Lung (tissue), 12 donors: ENCODE measurements around the gene RELN. TPM values are rescaled to one million over a fixed set of nuclear protein-coding genes. Genes with fewer than 3 reads are reported as not detected.
"Not testable (repeated sequence)": the region's sequence is repeated elsewhere in the genome, so short reads cannot be mapped to it uniquely, and the experiment has no call there.

Experiments
- ATAC-seq: fragments of 200-7000 bp; cut with Tn5 transposase; one replicate; pipeline ENCODE4 v1.9.1; 2020; ENCODE audit warnings: moderate number of reproducible peaks; ENCODE audit not compliant: insufficient read depth, low FRiP score
- DNase-seq, 3 donors: peaks; one replicate each; pipeline ENCODE4 v3.0.0-alpha.2; 2013 to 2017
- H3K27ac ChIP-seq, 2 donors: one replicate each; pipeline ENCODE4 v1.5.1; 2013; ENCODE audit warnings: mild to moderate bottlenecking in 2 of 2, moderate library complexity in 2 of 2, control low read depth in 1 of 2, inconsistent platforms in 1 of 2, low read depth in 1 of 2, low read length in 1 of 2
- H3K27me3 ChIP-seq, 3 donors: one replicate each; pipeline ENCODE4 v1.5.1; 2013; ENCODE audit warnings: low read length in 2 of 3; ENCODE audit not compliant: control insufficient read depth in 3 of 3, insufficient read depth in 3 of 3
- H3K36me3 ChIP-seq, 4 donors: one replicate each; pipeline ENCODE4 v1.5.1; 2013; ENCODE audit warnings: low read length in 4 of 4, mild to moderate bottlenecking in 1 of 4, moderate library complexity in 1 of 4; ENCODE audit not compliant: control insufficient read depth in 4 of 4, insufficient read depth in 4 of 4
- H3K4me1 ChIP-seq, 5 donors: one replicate each; pipeline ENCODE4 v1.5.1; 2013; ENCODE audit warnings: low read length in 5 of 5, mild to moderate bottlenecking in 2 of 5, moderate library complexity in 1 of 5; ENCODE audit not compliant: control insufficient read depth in 5 of 5, insufficient read depth in 5 of 5
- H3K4me3 ChIP-seq: one replicate; pipeline ENCODE4 v1.5.1; 2013; ENCODE audit warnings: mild to moderate bottlenecking, control low read depth, moderate library complexity
- H3K9ac ChIP-seq, 2 donors: one replicate each; pipeline ENCODE4 v1.5.1; 2013; ENCODE audit warnings: low read length in 2 of 2, control low read depth in 1 of 2; ENCODE audit not compliant: insufficient read depth in 1 of 2
- H3K9me3 ChIP-seq, 4 donors: one replicate each; pipeline ENCODE4 v1.5.1; 2013; ENCODE audit warnings: low read length in 3 of 4, mild to moderate bottlenecking in 1 of 4, moderate library complexity in 1 of 4; ENCODE audit not compliant: control insufficient read depth in 4 of 4, insufficient read depth in 3 of 4
- CTCF ChIP-seq: IDR thresholded peaks from 2 replicates; pipeline ENCODE4 v1.5.1; 2012; ENCODE audit warnings: mild to moderate bottlenecking; ENCODE audit errors: control extremely low read depth, extremely low read depth
- whole genome bisulfite sequencing, 2 donors: extraction: QIAGEN DNeasy Blood & Tissue Kit; methylation state at CpG; one replicate each; pipeline ENCODE4 v1.1.7; 2013; 5-methylcytosine and 5-hydroxymethylcytosine counted together
- polyA plus RNA-seq, 2 donors: library from polyadenylated mRNA; stranded (reverse); fragments of 200-250 nt; gene quantifications; one replicate each; pipeline ENCODE4 v1.2.1, GENCODE V29; 2013
- total RNA-seq, 2 donors: library from RNA; depleted of rRNA in 1 of 2; stranded (reverse); fragments of >200 nt in 1 of 2; gene quantifications; one replicate each; pipeline ENCODE4 v1.2.1, GENCODE V29; 2014 to 2021
- donor health status: control.
- donor health status: control.
- donor health status: Bipolar disorder and iron deficiency.
- donor health status: healthy.
- donor health status: DM: yes; HTN: yes; CAD: no.

The RELN gene
- total and polyA plus RNA-seq, 4 donors, result 0.24 to 7.7 (median 2.0) TPM

DNA sequence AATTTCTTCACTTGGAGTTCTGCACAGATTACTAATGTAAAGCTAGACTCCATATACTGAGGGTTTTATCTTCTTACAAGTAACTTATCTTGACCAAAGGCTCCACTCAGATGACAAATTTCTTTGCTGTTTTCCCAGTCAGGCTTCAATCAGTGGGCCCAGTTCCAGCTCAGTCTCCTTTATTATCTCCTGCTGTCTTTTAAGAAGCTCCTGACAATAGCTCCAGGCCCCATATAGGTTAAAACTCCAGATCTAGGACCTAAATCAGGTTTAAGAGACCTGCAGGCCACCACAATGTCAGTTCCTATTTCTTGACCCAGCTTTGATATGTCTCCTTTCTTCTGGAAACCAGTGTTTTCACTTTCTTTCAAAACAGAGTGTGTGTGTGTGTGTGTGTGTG lies 165.2 kb downstream of the RELN start:
- ATAC-seq (no peak), DNase-seq (no peak)
- H3K4me3 ChIP-seq, result no peak overlapping the region
- no peak overlapping the region for H3K9ac ChIP-seq
- no peaks in the 10 kb centered on the region for H3K4me1 ChIP-seq
- H3K27me3 ChIP-seq, result no peaks in the 10 kb centered on the region
- H3K27ac ChIP-seq, result no peak overlapping the region
- H3K36me3 ChIP-seq, result no peaks in the 10 kb centered on the region
- TF ChIP-seq CTCF, result no peak
- no peaks in the 10 kb centered on the region for H3K9me3 ChIP-seq

GRCh38 chr7:103823084-103823483 lies 166.4 kb downstream of the RELN start:
- no peak for TF ChIP-seq CTCF
- Histone ChIP-seq H3K36me3 (no peaks in the 10 kb centered on the region), H3K9ac (no peak overlapping the region), H3K4me1 (no peaks in the 10 kb centered on the region), H3K27ac (no peak overlapping the region), H3K4me3 (no peak overlapping the region), H3K27me3 (no peaks in the 10 kb centered on the region), H3K9me3 (no peaks in the 10 kb centered on the region)
- ATAC-seq (no peak), DNase-seq (no peak)
- 90 to 97% methylated on average over 1 of the region's 1 CpG for WGBS, 2 donors

- H3K27me3 ChIP-seq, result no peaks in the 10 kb centered on the region
- H3K36me3 ChIP-seq, result no peaks in the 10 kb centered on the region
- H3K9ac ChIP-seq, result no peak overlapping the region
- DNase-seq (no peak), ATAC-seq (no peak)
- no peaks in the 10 kb centered on the region for H3K9me3 ChIP-seq
- H3K4me3 ChIP-seq, result no peak overlapping the region
- WGBS, 2 donors, result 71 to 77% methylated on average over 2 of the region's 2 CpGs
- no peaks in the 10 kb centered on the region for H3K4me1 ChIP-seq
- H3K27ac ChIP-seq, result no peak overlapping the region
- no peak for TF ChIP-seq CTCF
Observed at GRCh38 chr7:103821092-103821491, 168.4 kb downstream of the RELN start.

DNA sequence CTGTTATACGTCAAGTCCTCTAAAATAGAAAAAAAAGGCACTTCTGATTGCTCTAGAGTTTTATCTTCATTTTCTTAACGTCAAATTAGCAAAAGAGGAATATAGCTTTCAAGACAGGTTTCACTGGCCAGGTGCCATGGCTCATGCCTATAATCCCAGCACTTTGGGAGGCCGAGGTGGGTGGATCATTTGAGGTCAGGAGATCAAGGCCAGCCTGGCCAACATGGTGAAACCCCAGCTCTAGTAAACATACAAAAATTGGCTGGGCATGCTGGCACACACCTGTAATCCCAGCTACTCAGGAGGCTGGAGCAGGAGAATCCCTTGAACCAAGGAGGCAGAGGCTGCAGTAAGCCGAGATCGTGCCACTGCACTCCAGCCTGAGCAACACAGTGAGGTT lies 173.5 kb downstream of the RELN start:
- not testable (repeated sequence) for H3K36me3 ChIP-seq, H3K4me3 ChIP-seq, DNase-seq, H3K9ac ChIP-seq, H3K27me3 ChIP-seq, ATAC-seq, H3K9me3 ChIP-seq, H3K27ac ChIP-seq, H3K4me1 ChIP-seq
- 79 to 88% methylated on average over 5 of the region's 5 CpGs for WGBS, 2 donors
